ENCODE measurements around the gene PHPT1. TPM values are rescaled to one million over a fixed set of nuclear protein-coding genes. Genes with fewer than 3 reads are reported as not detected.
A peak's percentile ranks its signal among the peaks of the same experiment; 100 is the strongest.

Gene PHPT1
- total and polyA plus RNA-seq, 2 of the 13 experiments (the other 11 are each of a cell fraction or from before 2014, with no cell fraction given), result 189 to 192 TPM

DNA sequence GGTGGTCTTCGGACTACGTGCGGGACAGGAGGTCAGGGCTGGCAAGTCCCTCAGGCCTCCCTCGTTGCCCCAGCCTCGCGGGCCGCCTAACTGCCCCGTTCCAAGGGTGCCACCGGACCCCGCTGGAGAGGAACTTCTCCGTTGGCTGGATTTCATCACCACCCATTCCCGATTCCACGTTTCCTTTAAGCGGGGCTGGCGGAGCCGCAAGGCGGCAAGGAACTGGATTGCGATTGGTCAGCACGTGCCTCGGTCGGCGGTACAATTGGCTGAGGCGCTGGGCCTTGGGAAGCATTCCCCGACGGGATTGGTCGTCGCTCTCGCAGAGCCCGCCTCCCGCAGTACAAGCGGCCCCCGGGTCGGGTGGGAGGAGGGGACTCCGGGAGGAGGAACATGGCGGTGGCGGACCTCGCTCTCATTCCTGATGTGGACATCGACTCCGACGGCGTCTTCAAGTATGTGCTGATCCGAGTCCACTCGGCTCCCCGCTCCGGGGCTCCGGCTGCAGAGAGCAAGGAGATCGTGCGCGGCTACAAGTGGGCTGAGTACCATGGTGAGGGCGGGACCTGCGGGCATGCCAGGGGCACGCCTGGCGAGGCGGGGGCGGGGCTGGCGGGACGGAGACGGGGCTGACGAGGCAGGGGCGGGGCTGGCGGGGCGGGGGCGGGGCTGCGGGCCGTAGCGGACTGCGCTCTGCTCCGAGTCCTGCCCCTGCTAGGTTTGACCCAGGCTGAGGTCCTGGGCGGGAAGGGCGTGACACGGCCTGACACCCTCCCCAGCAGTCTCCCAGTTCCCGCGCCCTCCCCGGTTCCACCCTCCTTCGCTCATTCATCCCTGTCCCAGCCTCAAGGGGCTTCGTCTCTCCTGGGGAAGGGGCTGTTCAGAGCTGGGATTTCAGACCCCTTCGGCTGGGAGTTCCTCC, at the start of gene PHPT1 (continued):
- TF ChIP-seq, protein P1, sequence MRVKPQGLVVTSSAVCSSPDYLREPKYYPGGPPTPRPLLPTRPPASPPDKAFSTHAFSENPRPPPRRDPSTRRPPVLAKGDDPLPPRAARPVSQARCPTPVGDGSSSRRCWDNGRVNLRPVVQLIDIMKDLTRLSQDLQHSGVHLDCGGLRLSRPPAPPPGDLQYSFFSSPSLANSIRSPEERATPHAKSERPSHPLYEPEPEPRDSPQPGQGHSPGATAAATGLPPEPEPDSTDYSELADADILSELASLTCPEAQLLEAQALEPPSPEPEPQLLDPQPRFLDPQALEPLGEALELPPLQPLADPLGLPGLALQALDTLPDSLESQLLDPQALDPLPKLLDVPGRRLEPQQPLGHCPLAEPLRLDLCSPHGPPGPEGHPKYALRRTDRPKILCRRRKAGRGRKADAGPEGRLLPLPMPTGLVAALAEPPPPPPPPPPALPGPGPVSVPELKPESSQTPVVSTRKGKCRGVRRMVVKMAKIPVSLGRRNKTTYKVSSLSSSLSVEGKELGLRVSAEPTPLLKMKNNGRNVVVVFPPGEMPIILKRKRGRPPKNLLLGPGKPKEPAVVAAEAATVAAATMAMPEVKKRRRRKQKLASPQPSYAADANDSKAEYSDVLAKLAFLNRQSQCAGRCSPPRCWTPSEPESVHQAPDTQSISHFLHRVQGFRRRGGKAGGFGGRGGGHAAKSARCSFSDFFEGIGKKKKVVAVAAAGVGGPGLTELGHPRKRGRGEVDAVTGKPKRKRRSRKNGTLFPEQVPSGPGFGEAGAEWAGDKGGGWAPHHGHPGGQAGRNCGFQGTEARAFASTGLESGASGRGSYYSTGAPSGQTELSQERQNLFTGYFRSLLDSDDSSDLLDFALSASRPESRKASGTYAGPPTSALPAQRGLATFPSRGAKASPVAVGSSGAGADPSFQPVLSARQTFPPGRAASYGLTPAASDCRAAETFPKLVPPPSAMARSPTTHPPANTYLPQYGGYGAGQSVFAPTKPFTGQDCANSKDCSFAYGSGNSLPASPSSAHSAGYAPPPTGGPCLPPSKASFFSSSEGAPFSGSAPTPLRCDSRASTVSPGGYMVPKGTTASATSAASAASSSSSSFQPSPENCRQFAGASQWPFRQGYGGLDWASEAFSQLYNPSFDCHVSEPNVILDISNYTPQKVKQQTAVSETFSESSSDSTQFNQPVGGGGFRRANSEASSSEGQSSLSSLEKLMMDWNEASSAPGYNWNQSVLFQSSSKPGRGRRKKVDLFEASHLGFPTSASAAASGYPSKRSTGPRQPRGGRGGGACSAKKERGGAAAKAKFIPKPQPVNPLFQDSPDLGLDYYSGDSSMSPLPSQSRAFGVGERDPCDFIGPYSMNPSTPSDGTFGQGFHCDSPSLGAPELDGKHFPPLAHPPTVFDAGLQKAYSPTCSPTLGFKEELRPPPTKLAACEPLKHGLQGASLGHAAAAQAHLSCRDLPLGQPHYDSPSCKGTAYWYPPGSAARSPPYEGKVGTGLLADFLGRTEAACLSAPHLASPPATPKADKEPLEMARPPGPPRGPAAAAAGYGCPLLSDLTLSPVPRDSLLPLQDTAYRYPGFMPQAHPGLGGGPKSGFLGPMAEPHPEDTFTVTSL (CRISPR knock-in tag; IDR thresholded peaks at IDR 0.05; ENCODE audit: borderline replicate concordance), result 0 out of 2 replicates have a peak, but pooled peaks have one; percentile 46
- TF ChIP-seq, protein P2, sequence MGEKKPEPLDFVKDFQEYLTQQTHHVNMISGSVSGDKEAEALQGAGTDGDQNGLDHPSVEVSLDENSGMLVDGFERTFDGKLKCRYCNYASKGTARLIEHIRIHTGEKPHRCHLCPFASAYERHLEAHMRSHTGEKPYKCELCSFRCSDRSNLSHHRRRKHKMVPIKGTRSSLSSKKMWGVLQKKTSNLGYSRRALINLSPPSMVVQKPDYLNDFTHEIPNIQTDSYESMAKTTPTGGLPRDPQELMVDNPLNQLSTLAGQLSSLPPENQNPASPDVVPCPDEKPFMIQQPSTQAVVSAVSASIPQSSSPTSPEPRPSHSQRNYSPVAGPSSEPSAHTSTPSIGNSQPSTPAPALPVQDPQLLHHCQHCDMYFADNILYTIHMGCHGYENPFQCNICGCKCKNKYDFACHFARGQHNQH (CRISPR knock-in tag; IDR thresholded peaks at IDR 0.05), result peak; percentile 29; the same call in 1 of the 2 replicates
- peak; percentile 76 for TF ChIP-seq GATAD1 (CRISPR knock-in tag; IDR thresholded peaks at IDR 0.05)
- 0 out of 2 replicates have a peak, but pooled peaks have one; percentile 63 for TF ChIP-seq FIP1L1 (IDR thresholded peaks at IDR 0.05; ENCODE audit: borderline replicate concordance, insufficient read depth, low read depth, low read length)
- no peak for TF ChIP-seq ZMYM2 (CRISPR knock-in tag; IDR thresholded peaks at IDR 0.05)
- TF ChIP-seq, protein P3, sequence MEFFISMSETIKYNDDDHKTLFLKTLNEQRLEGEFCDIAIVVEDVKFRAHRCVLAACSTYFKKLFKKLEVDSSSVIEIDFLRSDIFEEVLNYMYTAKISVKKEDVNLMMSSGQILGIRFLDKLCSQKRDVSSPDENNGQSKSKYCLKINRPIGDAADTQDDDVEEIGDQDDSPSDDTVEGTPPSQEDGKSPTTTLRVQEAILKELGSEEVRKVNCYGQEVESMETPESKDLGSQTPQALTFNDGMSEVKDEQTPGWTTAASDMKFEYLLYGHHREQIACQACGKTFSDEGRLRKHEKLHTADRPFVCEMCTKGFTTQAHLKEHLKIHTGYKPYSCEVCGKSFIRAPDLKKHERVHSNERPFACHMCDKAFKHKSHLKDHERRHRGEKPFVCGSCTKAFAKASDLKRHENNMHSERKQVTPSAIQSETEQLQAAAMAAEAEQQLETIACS (CRISPR knock-in tag; IDR thresholded peaks at IDR 0.05), result no peak
- TF ChIP-seq GABPB1 (CRISPR knock-in tag; IDR thresholded peaks at IDR 0.05), result peak; percentile 79
- TF ChIP-seq, protein P4, sequence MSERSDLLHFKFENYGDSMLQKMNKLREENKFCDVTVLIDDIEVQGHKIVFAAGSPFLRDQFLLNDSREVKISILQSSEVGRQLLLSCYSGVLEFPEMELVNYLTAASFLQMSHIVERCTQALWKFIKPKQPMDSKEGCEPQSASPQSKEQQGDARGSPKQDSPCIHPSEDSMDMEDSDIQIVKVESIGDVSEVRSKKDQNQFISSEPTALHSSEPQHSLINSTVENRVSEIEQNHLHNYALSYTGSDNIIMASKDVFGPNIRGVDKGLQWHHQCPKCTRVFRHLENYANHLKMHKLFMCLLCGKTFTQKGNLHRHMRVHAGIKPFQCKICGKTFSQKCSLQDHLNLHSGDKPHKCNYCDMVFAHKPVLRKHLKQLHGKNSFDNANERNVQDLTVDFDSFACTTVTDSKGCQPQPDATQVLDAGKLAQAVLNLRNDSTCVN (CRISPR knock-in tag; IDR thresholded peaks at IDR 0.05; ENCODE audit: borderline replicate concordance), result peak; percentile 68
- TF ChIP-seq, protein P5, sequence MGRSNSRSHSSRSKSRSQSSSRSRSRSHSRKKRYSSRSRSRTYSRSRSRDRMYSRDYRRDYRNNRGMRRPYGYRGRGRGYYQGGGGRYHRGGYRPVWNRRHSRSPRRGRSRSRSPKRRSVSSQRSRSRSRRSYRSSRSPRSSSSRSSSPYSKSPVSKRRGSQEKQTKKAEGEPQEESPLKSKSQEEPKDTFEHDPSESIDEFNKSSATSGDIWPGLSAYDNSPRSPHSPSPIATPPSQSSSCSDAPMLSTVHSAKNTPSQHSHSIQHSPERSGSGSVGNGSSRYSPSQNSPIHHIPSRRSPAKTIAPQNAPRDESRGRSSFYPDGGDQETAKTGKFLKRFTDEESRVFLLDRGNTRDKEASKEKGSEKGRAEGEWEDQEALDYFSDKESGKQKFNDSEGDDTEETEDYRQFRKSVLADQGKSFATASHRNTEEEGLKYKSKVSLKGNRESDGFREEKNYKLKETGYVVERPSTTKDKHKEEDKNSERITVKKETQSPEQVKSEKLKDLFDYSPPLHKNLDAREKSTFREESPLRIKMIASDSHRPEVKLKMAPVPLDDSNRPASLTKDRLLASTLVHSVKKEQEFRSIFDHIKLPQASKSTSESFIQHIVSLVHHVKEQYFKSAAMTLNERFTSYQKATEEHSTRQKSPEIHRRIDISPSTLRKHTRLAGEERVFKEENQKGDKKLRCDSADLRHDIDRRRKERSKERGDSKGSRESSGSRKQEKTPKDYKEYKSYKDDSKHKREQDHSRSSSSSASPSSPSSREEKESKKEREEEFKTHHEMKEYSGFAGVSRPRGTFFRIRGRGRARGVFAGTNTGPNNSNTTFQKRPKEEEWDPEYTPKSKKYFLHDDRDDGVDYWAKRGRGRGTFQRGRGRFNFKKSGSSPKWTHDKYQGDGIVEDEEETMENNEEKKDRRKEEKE (IDR thresholded peaks at IDR 0.05), result no peak
- TF ChIP-seq ZNF382 (CRISPR knock-in tag; IDR thresholded peaks at IDR 0.05; ENCODE audit: borderline replicate concordance), result no peak
- TF ChIP-seq, protein P6, sequence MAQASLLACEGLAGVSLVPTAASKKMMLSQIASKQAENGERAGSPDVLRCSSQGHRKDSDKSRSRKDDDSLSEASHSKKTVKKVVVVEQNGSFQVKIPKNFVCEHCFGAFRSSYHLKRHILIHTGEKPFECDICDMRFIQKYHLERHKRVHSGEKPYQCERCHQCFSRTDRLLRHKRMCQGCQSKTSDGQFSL (CRISPR knock-in tag; IDR thresholded peaks at IDR 0.05), result no peak
- no peak for TF ChIP-seq GPN1 (CRISPR knock-in tag; IDR thresholded peaks at IDR 0.05; ENCODE audit: borderline replicate concordance)

Data from HepG2 (cell line).